Left lung (tissue), 10 donors: ENCODE data around the gene HOMER3. TPM values are rescaled to one million over a fixed set of nuclear protein-coding genes. Genes with fewer than 3 reads are reported as not detected.

ENCODE experiments used
- ATAC-seq: fragments of 200-7000 bp; cut with Tn5 transposase; one replicate; pipeline ENCODE4 v1.9.1; 2020; ENCODE audit warnings: moderate library complexity
- DNase-seq, 4 donors: peaks; one replicate each; pipeline ENCODE4 v3.0.0-alpha.2; 2013 to 2020
- H3K27ac ChIP-seq, 2 donors: fragments of 200-600 bp; sonication (generic) in 1 of 2; one replicate each; pipeline versions ENCODE4 v1.5.0 to v1.8.0; 2020 to 2021
- H3K27me3 ChIP-seq, 2 donors: fragments of 200-600 bp; sonication (generic) in 1 of 2; one replicate each; pipeline versions ENCODE4 v1.5.0 to v1.8.0; 2020 to 2021
- H3K36me3 ChIP-seq, 2 donors: fragments of 200-600 bp; sonication (generic) in 1 of 2; one replicate each; pipeline versions ENCODE4 v1.5.0 to v1.8.0; 2020 to 2021
- H3K4me1 ChIP-seq, 2 donors: fragments of 200-600 bp; one replicate each; pipeline ENCODE4 v1.8.0; 2021
- H3K4me3 ChIP-seq, 2 donors: fragments of 200-600 bp; sonication (generic) in 1 of 2; one replicate each; pipeline versions ENCODE4 v1.5.0 to v1.8.0; 2020 to 2021; ENCODE audit warnings: mild to moderate bottlenecking in 1 of 2
- H3K9me3 ChIP-seq, 2 donors: fragments of 200-600 bp; sonication (generic) in 1 of 2; one replicate each; pipeline versions ENCODE4 v1.5.0 to v1.8.0; 2020 to 2021
- intact Hi-C, 2 donors: fragments of 100-400 bp; cut with DNase I; formaldehyde crosslinking; loops; one replicate each; pipeline versions ENCODE4 v1.11.2 to v1.14.2; 2022
- polyA plus RNA-seq, 6 donors: library from polyadenylated mRNA; unstranded; fragments of 120-200 nt; gene quantifications; one replicate each; pipeline ENCODE4 v1.2.1, GENCODE V29; 2013; ENCODE audit not compliant: insufficient read length in 6 of 6
- total RNA-seq, 2 donors: library from RNA; stranded (reverse); fragmentation: NEBNext Ultra II Directional; extraction: Animal tissue kit (Norgen Biotek cat#: 25700); gene quantifications; one replicate each; pipeline ENCODE4 v1.2.1, GENCODE V29; 2021
- TF ChIP-seq, protein P1 (sequence below), 2 donors: fragments of 200-600 bp; sonication (generic) in 1 of 2; IDR thresholded peaks; one replicate each; pipeline versions ENCODE4 v1.5.0 to v1.8.0; 2021; ENCODE audit warnings: antibody characterized with exemption in 2 of 2
- donor health status: DM: no; HTN: yes; CAD: no.
- donor health status: DM: no; HTN: no; CAD: no.

Gene HOMER3
- total and polyA plus RNA-seq, 8 donors: 27.6 to 68.0 (median 53.0) TPM

DNA sequence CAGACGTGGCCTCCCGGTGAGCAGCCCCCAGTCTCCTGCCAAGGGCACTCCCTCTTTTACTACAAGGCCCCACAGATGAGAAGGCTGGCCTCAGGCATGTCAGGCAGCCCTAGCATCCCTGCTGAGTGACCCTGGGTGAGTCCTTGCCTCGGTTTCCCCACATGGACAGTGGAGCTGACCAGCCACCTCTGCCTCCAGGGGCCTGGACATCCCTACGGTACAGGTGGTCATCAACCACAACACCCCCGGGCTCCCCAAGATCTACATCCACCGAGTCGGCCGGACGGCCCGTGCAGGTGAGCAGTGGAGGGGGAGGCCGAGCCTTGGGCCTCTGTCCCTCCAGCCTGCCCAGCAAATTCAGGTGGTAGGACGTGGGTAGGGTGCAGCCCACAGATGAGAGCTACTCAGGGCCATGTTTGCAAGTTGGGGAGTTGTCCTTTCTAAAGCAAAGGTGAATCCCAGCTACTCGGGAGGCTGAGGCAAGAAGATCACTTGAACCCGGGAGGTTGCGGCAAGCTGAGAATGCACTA is 16.3 kb downstream of the HOMER3 start:
- Histone ChIP-seq H3K4me1 (peaks cover 9 to 18% of the 10 kb centered on the region in 2 donors), H3K36me3 (peaks cover 0 to 86% of the 10 kb centered on the region in 2 donors), H3K9me3 (no peaks in the 10 kb centered on the region), H3K27me3 (no peaks in the 10 kb centered on the region), H3K4me3 (no peak overlapping the region), H3K27ac (no peak overlapping the region)
- DNase-seq: no peak
- no peak for ATAC-seq
- TF ChIP-seq, protein P1, sequence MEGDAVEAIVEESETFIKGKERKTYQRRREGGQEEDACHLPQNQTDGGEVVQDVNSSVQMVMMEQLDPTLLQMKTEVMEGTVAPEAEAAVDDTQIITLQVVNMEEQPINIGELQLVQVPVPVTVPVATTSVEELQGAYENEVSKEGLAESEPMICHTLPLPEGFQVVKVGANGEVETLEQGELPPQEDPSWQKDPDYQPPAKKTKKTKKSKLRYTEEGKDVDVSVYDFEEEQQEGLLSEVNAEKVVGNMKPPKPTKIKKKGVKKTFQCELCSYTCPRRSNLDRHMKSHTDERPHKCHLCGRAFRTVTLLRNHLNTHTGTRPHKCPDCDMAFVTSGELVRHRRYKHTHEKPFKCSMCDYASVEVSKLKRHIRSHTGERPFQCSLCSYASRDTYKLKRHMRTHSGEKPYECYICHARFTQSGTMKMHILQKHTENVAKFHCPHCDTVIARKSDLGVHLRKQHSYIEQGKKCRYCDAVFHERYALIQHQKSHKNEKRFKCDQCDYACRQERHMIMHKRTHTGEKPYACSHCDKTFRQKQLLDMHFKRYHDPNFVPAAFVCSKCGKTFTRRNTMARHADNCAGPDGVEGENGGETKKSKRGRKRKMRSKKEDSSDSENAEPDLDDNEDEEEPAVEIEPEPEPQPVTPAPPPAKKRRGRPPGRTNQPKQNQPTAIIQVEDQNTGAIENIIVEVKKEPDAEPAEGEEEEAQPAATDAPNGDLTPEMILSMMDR (IDR thresholded peaks at IDR 0.05): no peak
- intact Hi-C loops: no loop called here

DNA sequence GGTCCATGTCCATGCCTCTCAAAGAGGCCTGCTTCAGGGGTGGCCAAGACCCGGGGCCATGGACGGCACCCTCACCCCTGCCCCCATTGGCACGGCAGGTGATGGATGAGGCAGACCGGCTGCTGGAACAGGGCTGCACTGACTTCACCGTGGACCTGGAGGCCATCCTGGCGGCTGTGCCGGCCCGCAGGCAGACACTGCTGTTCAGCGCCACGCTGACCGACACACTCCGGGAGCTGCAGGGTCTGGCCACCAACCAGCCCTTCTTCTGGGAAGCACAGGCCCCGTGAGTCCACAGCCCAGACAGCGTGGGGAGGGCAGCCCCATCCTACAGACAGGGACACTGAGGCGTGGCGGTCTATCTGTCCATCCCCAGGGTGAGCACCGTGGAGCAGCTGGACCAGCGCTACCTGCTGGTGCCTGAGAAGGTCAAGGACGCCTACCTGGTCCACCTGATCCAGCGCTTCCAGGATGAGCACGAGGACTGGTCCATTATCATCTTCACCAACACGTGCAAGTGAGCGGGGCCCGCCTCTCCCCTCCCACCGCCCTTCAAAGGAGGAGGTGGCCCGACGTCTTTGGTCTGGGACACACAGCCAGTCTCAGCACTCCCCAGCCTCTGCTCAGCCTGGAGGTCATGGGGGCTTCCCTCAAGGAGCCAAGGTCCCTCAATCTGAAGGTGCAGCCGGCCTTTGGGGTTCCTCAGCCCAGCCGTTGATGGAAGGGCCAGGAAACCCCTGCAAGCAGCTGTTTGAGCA is 18.6 kb downstream of the HOMER3 start:
- TF ChIP-seq, protein P1 (IDR thresholded peaks at IDR 0.05): no peak
- peaks cover 18 to 32% of the 10 kb centered on the region in 2 donors for H3K4me1 ChIP-seq
- no peak for DNase-seq
- H3K27me3 ChIP-seq: no peaks in the 10 kb centered on the region
- H3K27ac ChIP-seq: no peak overlapping the region
- no peak for ATAC-seq
- intact Hi-C loops: no loop called here
- H3K36me3 ChIP-seq: peaks cover 0 to 62% of the 10 kb centered on the region in 2 donors
- H3K9me3 ChIP-seq: no peaks in the 10 kb centered on the region
- H3K4me3 ChIP-seq: no peak overlapping the region

DNA sequence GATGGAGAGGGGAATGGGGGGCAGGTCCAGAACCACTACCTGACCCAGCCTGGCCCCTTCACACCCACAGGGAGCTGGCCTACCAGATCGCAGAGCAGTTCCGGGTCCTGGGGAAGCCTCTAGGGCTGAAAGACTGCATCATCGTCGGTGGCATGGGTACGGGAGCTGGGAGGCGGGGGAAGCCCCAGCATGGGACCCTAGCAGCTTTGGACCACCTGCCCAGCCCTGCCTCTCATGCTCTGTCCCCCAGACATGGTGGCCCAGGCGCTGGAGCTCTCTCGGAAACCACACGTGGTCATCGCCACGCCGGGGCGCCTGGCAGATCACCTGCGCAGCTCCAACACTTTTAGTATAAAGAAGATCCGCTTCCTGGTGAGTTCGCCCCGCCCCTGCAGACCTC is 19.4 kb downstream of the HOMER3 start:
- Histone ChIP-seq H3K36me3 (peaks cover 0 to 54% of the 10 kb centered on the region in 2 donors), H3K4me3 (no peak overlapping the region), H3K27ac (no peak overlapping the region), H3K27me3 (no peaks in the 10 kb centered on the region), H3K9me3 (no peaks in the 10 kb centered on the region), H3K4me1 (peaks cover 20 to 40% of the 10 kb centered on the region in 2 donors)
- TF ChIP-seq, protein P1 (IDR thresholded peaks at IDR 0.05): no peak
- DNase-seq: no peak
- ATAC-seq: no peak
- intact Hi-C loops: no loop called here

DNA sequence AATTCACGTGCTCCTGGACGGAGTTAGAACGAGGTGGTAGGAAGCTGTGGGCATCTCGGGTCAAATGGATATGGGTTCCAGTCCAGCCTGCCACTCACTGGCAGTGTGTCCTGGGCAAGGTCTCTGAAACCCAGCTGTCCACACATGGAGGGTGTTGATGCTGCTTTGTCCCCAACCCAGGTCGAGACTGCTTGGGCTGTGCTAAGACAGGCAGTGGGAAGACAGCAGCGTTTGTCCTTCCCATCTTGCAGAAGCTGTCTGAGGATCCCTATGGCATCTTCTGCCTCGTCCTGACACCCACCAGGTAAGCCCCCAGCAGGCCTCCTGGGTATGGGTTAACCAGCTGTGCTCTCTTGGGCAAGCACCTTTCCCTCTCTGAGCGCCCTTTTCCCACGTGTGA is 20.6 kb downstream of the HOMER3 start:
- intact Hi-C loops: no loop called here
- Histone ChIP-seq H3K4me3 (peak overlapping the region; percentile 90 to 94), H3K27me3 (no peaks in the 10 kb centered on the region), H3K36me3 (peaks cover 0 to 54% of the 10 kb centered on the region in 2 donors), H3K27ac (no peak overlapping the region), H3K4me1 (peaks cover 20 to 51% of the 10 kb centered on the region in 2 donors), H3K9me3 (no peaks in the 10 kb centered on the region)
- no peak for ATAC-seq
- TF ChIP-seq, protein P1 (IDR thresholded peaks at IDR 0.05): no peak
- DNase-seq: no peak

DNA sequence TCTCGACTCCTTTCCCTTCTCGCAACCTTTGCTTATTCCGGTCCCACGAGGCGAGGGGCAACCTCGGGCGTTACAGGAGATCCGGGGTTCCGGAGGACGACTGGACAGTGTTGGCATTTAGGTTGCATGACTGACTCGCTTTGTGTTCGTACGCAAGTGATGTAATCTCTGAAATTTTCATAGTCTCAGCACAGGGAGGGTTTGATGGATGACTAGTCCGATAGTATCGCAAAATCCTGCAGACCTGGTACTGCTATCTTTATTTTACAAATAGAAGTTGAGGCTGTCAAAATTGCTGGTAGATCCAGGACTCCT is 21.2 kb downstream of the HOMER3 start:
- intact Hi-C loops: no loop called here
- DNase-seq (no peak), ATAC-seq (no peak)
- Histone ChIP-seq H3K4me3 (peak overlapping the region; percentile 90 to 94), H3K4me1 (peaks cover 20 to 52% of the 10 kb centered on the region in 2 donors), H3K27me3 (no peaks in the 10 kb centered on the region), H3K36me3 (peaks cover 0 to 54% of the 10 kb centered on the region in 2 donors), H3K9me3 (no peaks in the 10 kb centered on the region), H3K27ac (peak overlapping the region; percentile 21 to 96)
- TF ChIP-seq, protein P1 (IDR thresholded peaks at IDR 0.05): no peak
